Muscle layer of duodenum (tissue), 2 donors: ENCODE measurements around the gene CSRP1.
A peak's percentile ranks its signal among the peaks of the same experiment; 100 is the strongest.

Source experiments
- H3K27ac ChIP-seq: one replicate; pipeline ENCODE4 v1.7.0; 2013; ENCODE audit warnings: mild to moderate bottlenecking, low read length
- H3K27me3 ChIP-seq: one replicate; pipeline ENCODE4 v1.7.0; 2013; ENCODE audit warnings: low read depth, mild to moderate bottlenecking, control low read depth, low read length
- H3K36me3 ChIP-seq, 2 donors: one replicate each; pipeline ENCODE4 v1.7.0; 2013; ENCODE audit warnings: low read length in 2 of 2, control low read depth in 1 of 2, mild to moderate bottlenecking in 1 of 2; ENCODE audit not compliant: insufficient read depth in 2 of 2, control insufficient read depth in 1 of 2
- H3K4me1 ChIP-seq, 2 donors: one replicate each; pipeline ENCODE4 v1.7.0; 2013; ENCODE audit warnings: low read length in 2 of 2, mild to moderate bottlenecking in 2 of 2, control low read depth in 1 of 2, moderate library complexity in 1 of 2; ENCODE audit not compliant: insufficient read depth in 2 of 2, control insufficient read depth in 1 of 2
- H3K4me3 ChIP-seq, 2 donors: one replicate each; pipeline ENCODE4 v1.7.0; 2013; ENCODE audit warnings: low read length in 2 of 2, low read depth in 1 of 2, mild to moderate bottlenecking in 1 of 2
- H3K9me3 ChIP-seq, 2 donors: one replicate each; pipeline ENCODE4 v1.7.0; 2013; ENCODE audit warnings: low read length in 2 of 2, control low read depth in 1 of 2, mild to moderate bottlenecking in 1 of 2; ENCODE audit not compliant: control insufficient read depth in 1 of 2
- donor health status: healthy.

Gene CSRP1

GRCh38 chr1:201509601-201510374 is 2.9 kb upstream of the CSRP1 start:
- no peaks in the 10 kb centered on the region for H3K36me3 ChIP-seq
- H3K27me3 ChIP-seq, result no peaks in the 10 kb centered on the region
- H3K9me3 ChIP-seq, result no peaks in the 10 kb centered on the region
- H3K4me3 ChIP-seq, result no peak overlapping the region
- H3K27ac ChIP-seq, result peak overlapping the region; percentile 19
- H3K4me1 ChIP-seq, result peaks cover 24 to 30% of the 10 kb centered on the region in 2 donors

GRCh38 chr1:201508809-201509208 is 1.9 kb upstream of the CSRP1 start:
- Histone ChIP-seq H3K27me3 (no peaks in the 10 kb centered on the region), H3K36me3 (peaks cover 0 to 4% of the 10 kb centered on the region in 2 donors), H3K4me3 (no peak overlapping the region), H3K4me1 (peaks cover 24 to 32% of the 10 kb centered on the region in 2 donors), H3K27ac (peak overlapping the region; percentile 97), H3K9me3 (no peaks in the 10 kb centered on the region)

DNA sequence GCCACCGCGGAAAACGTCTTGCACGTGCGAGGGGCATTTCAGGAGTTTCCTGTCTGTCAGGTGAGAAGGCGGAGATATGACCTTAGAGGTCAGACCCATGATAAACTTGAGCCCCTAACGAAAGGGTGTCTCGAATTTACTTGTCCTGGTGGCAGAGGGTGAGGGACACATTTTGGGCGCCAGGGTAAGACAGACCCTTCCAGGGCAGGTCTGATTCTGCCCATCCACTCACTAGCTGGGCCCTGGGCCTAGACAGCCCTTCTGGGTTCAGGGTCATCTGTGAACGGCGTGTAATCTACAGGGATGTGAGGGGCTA is 395 bp upstream of the CSRP1 start:
- H3K4me3 ChIP-seq, result peak overlapping the region; percentile 84 to 86
- no peaks in the 10 kb centered on the region for H3K9me3 ChIP-seq
- H3K36me3 ChIP-seq, result peaks cover 0 to 7% of the 10 kb centered on the region in 2 donors
- peaks cover 20 to 33% of the 10 kb centered on the region in 2 donors for H3K4me1 ChIP-seq
- no peaks in the 10 kb centered on the region for H3K27me3 ChIP-seq
- peak overlapping the region; percentile 97 for H3K27ac ChIP-seq

DNA sequence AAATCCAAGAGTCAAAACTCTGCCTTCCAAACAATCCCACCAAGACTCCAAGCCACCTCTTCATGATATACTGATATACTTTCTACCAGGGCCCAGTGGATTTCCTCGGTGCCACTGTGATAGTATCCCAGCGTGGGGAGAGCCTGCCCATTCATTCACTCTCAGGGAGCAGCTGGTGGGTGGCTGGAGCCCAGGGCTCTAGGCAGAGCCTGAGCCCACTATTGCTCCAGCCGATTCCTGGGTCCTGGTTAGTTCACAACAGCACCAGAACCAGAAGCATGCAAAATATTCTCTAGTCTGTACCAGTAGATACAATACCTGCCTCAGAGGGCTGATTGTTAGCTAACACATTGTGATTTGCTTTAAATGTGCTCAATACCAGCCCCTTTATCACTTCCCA is 831 bp downstream of the CSRP1 start:
- Histone ChIP-seq H3K27me3 (no peaks in the 10 kb centered on the region), H3K4me3 (peak overlapping the region; percentile 84 to 86), H3K36me3 (peaks cover 0 to 7% of the 10 kb centered on the region in 2 donors), H3K4me1 (peaks cover 23 to 27% of the 10 kb centered on the region in 2 donors), H3K27ac (peak overlapping the region; percentile 97), H3K9me3 (no peaks in the 10 kb centered on the region)

DNA sequence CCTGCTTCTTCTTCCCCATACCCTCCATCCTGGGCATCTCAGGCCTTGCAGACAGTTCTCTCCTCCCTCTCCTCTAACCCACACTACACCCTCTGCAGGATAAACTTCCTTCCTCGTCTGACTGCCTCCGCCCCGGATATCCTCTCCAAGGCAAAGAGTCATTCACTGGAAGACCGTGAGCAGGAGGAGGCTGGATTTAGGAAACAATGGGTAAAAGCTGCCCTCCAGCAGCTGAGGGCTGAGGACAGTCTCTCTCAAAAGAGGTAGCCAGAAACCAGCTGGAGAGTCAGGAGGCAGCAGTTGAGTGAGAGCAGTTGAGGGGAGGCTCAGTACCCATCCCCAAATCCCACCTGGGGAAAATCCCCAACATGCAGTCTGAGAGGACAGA is 1.4 kb downstream of the CSRP1 start:
- peak overlapping the region; percentile 97 for H3K27ac ChIP-seq
- H3K36me3 ChIP-seq, result peaks cover 0 to 7% of the 10 kb centered on the region in 2 donors
- H3K4me3 ChIP-seq, result peak overlapping the region; percentile 84 to 86
- no peaks in the 10 kb centered on the region for H3K27me3 ChIP-seq
- no peaks in the 10 kb centered on the region for H3K9me3 ChIP-seq
- H3K4me1 ChIP-seq, result peaks cover 29% of the 10 kb centered on the region in 2 donors

GRCh38 chr1:201504799-201505502 is 2.0 kb downstream of the CSRP1 start:
- peak overlapping the region; percentile 97 for H3K27ac ChIP-seq
- peaks cover 30 to 34% of the 10 kb centered on the region in 2 donors for H3K4me1 ChIP-seq
- H3K9me3 ChIP-seq, result no peaks in the 10 kb centered on the region
- H3K36me3 ChIP-seq, result peaks cover 0 to 7% of the 10 kb centered on the region in 2 donors
- peak overlapping the region; percentile 84 to 86 for H3K4me3 ChIP-seq
- no peaks in the 10 kb centered on the region for H3K27me3 ChIP-seq

GRCh38 chr1:201504179-201504631 is 2.7 kb downstream of the CSRP1 start:
- Histone ChIP-seq H3K4me3 (peak overlapping the region; percentile 47 to 86), H3K9me3 (no peaks in the 10 kb centered on the region), H3K27ac (peak overlapping the region; percentile 97), H3K4me1 (peaks cover 31 to 40% of the 10 kb centered on the region in 2 donors), H3K27me3 (no peaks in the 10 kb centered on the region), H3K36me3 (peaks cover 2 to 7% of the 10 kb centered on the region in 2 donors)

- H3K4me3 ChIP-seq, result peak overlapping the region; percentile 47 to 86
- H3K9me3 ChIP-seq, result no peaks in the 10 kb centered on the region
- H3K27me3 ChIP-seq, result no peaks in the 10 kb centered on the region
- peak overlapping the region; percentile 97 for H3K27ac ChIP-seq
- peaks cover 37 to 47% of the 10 kb centered on the region in 2 donors for H3K4me1 ChIP-seq
- peaks cover 7 to 8% of the 10 kb centered on the region in 2 donors for H3K36me3 ChIP-seq
Measured at GRCh38 chr1:201503397-201504176, 3.3 kb downstream of the CSRP1 start.

DNA sequence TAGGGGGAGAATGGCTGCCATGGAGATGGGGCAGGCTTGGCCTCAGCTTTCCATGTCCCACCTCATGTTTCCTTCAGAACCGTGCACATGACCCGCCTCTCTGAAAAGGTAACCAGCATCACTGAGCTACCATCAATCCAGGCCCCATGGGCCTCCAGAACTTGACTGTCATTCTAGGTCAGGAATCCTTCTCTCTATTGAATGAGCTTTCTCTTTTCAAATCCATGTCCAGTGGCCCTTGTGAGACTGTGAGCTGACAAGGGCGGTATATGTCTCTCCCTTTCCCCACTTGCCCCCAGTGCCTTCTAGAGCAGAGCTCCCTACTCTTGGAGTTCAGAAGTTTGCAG is 4.4 kb downstream of the CSRP1 start:
- Histone ChIP-seq H3K36me3 (peaks cover 11 to 14% of the 10 kb centered on the region in 2 donors), H3K4me3 (peak overlapping the region in 1 of 2 donors; percentile 86), H3K9me3 (no peaks in the 10 kb centered on the region), H3K4me1 (peaks cover 33 to 52% of the 10 kb centered on the region in 2 donors), H3K27me3 (no peaks in the 10 kb centered on the region), H3K27ac (peak overlapping the region; percentile 97)

DNA sequence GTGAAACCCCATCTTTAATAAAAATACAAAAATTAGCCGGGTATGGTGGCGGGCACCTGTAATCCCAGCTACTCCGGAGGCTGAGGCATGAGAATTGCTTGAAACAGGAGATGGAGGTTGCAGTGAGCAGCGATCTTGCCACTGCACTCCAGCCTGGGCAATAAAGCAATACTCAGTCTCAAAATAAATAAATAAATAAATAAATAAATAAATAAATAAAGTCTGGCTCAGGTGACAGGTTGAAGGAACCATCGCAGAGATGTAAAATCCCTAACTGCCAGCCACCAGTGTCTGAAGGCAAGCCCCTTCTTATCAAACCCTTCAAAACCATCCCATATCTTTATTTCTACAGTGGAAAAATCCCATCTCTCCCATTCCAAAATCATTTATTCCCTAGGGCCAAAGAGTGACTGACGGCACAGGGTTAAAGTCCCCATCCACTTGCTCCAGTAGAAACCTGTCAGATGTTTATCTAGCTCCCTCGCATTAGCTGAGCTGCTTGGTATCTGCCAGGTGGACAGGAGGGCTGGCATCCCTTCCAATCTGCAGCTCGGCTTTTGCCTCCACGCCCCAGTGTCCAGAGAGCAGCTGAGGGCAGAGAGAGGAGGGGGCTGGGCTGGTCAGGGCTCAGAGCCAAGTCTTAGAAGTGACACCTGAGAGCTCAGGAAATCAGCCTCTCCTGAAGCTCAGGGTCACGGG is 5.0 kb downstream of the CSRP1 start:
- Histone ChIP-seq H3K9me3 (no peaks in the 10 kb centered on the region), H3K36me3 (peaks cover 11 to 14% of the 10 kb centered on the region in 2 donors), H3K27me3 (no peaks in the 10 kb centered on the region), H3K4me1 (peaks cover 30 to 57% of the 10 kb centered on the region in 2 donors), H3K27ac (peak overlapping the region; percentile 97), H3K4me3 (peak overlapping the region in 1 of 2 donors; percentile 86)
